Measurements from ENCODE around the gene CDHR1. TPM values are rescaled to one million over a fixed set of nuclear protein-coding genes. Genes with fewer than 3 reads are reported as not detected.

Gene CDHR1
- total RNA-seq, 1 experiment from 2014 or later: 6.6 TPM

DNA sequence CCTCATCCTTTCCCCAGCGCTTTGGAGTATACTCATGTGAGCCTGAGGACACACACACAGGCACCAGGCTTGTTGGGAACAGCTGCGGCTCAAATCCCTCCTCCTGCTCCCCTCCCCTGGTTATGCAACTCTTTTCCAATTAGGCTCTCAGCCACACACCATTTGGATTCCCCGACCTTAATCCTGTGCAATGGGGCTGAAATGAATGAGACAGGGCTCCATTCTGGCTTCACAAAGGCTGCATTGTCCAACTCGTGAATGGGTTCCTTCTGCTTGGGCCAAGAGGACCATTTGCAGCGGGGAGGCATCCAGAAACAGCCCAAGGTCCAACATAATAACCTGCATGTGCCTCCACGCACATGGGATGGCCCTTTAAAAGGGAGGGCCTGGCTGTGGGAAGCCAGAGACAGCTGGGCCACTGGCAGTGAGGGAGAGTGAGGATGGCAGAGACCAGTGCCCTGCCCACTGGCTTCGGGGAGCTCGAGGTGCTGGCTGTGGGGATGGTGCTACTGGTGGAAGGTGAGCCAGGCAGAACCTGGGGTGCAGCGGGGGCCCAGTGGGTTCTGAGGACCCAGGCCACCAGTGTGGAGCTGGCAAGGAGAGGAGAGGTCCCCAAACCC, 50.4 kb downstream of the CDHR1 start, which contains the start of gene RGR:
TSS of gene RGR (plus strand) at position 403 of the 620 bp plus-strand sequence. CDS start at position 441, 38 bp downstream.
- H2BK20ac ChIP-seq (ENCODE audit: low read depth, low read length, poor library complexity, severe bottlenecking): no peak within 1 kb of the TSS
- no peak within 1 kb of the TSS for H3K56ac ChIP-seq (ENCODE audit: insufficient read length, low read depth, low read length)
- DNase-seq: no peak
- no peaks in the 10 kb centered on the region for H4K20me1 ChIP-seq (ENCODE audit: control insufficient read depth, insufficient read depth, insufficient read length)
- H3K79me2 ChIP-seq (ENCODE audit: insufficient read depth, low read length): no peaks in the 10 kb centered on the region
- no peak within 1 kb of the TSS for H2BK15ac ChIP-seq (ENCODE audit: low read depth, low read length)
- no peaks in the 10 kb centered on the region for H3K4me1 ChIP-seq (ENCODE audit: insufficient read depth, low read length)
- TF ChIP-seq CTCF (conservative IDR thresholded peaks at IDR 0.05): no peak
- Mint-ChIP-seq H3K36me3 (ENCODE audit: insufficient read depth in 1 of 3, low read depth in 3 of 3) (no peaks in the 10 kb centered on the region; a peak in 1 of 7 replicates), H3K27me3 (ENCODE audit: low read depth) (peaks cover 10% of the 10 kb centered on the region), H3K9me3 (no peaks in the 10 kb centered on the region; a peak in 1 of 5 replicates), H3K4me1 (peaks cover 0 to 4% of the 10 kb centered on the region in 2 experiments; a peak in 3 of 4 replicates), H3K4me3 (no peak within 1 kb of the TSS; a peak in 1 of 5 replicates), H3K27ac (peak within 1 kb of the TSS in 1 of 3 experiments; percentile 18; a peak in 1 of 7 replicates)
- no peak within 1 kb of the TSS for H2BK5ac ChIP-seq (ENCODE audit: insufficient read length, low read length)
- H3K23me2 ChIP-seq (ENCODE audit: insufficient read length, low read depth, low read length, poor library complexity, severe bottlenecking): no peaks in the 10 kb centered on the region
- no peak within 1 kb of the TSS for H3K18ac ChIP-seq (ENCODE audit: insufficient read length, low read depth, low read length)
- H3K27ac ChIP-seq (ENCODE audit: insufficient read length, low read depth, low read length): no peak within 1 kb of the TSS
- no CpG with 5 or more reads among the region's 9 CpGs for WGBS (ENCODE audit: extremely low coverage, insufficient read length, low lambda C conversion rate)
- no peaks in the 10 kb centered on the region for H3K9me3 ChIP-seq (ENCODE audit: control insufficient read depth, low read depth, low read length)
- H3K79me1 ChIP-seq (ENCODE audit: insufficient read depth, low read depth, low read length, poor library complexity, severe bottlenecking): no peaks in the 10 kb centered on the region
- no peak within 1 kb of the TSS for H4K8ac ChIP-seq (replicated peaks; ENCODE audit: insufficient read length, low read depth, low read length)
- no peak within 1 kb of the TSS for H2AFZ ChIP-seq (ENCODE audit: low read length)
- H3T11ph ChIP-seq (ENCODE audit: low read length): no peak within 1 kb of the TSS
- H3K23ac ChIP-seq (ENCODE audit: insufficient read length, low read depth, low read length): no peak within 1 kb of the TSS
- no peak within 1 kb of the TSS for H3K4ac ChIP-seq (ENCODE audit: low read depth, low read length)
- H4K5ac ChIP-seq (ENCODE audit: insufficient read length, low read depth, low read length): no peak within 1 kb of the TSS
- no peaks in the 10 kb centered on the region for H3K27me3 ChIP-seq (ENCODE audit: insufficient read depth, low read length)
- H2BK12ac ChIP-seq (ENCODE audit: insufficient read length, low read depth, low read length): no peak within 1 kb of the TSS
- no peak within 1 kb of the TSS for H2BK120ac ChIP-seq (ENCODE audit: low read depth, low read length, poor library complexity, severe bottlenecking)
- no peak within 1 kb of the TSS for H3K9ac ChIP-seq (ENCODE audit: extremely low read depth, insufficient read length, low read length)
- no peak within 1 kb of the TSS for H3K14ac ChIP-seq (ENCODE audit: insufficient read depth, low read length)
- H3K4me2 ChIP-seq (ENCODE audit: insufficient read depth, insufficient read length, low read length): no peak within 1 kb of the TSS
- H4K91ac ChIP-seq (ENCODE audit: insufficient read length, low read depth, low read length): no peak within 1 kb of the TSS
- no peak within 1 kb of the TSS for H2AK5ac ChIP-seq (ENCODE audit: insufficient read length, low read length)

Measured in H9 (cell line).